SU-DHL-6 (cell line): ENCODE results near the gene CHMP5.
"Not testable (repeated sequence)": the region's sequence is repeated elsewhere in the genome, so short reads cannot be mapped to it uniquely, and the experiment has no call there.

Experiments
- EZH2phosphoT487 ChIP-seq: fragments of 200-600 bp; sonication (generic), shearing (Covaris generic); conservative IDR thresholded peaks from 2 replicates; pipeline ENCODE4 v1.6.1; 2018; ENCODE audit warnings: mild to moderate bottlenecking, antibody characterized with exemption, low read length, moderate library complexity, mixed read lengths
- TF ChIP-seq, protein P1 (sequence below): fragments of 200-600 bp; sonication (generic); IDR thresholded peaks from one replicate; pipeline ENCODE4 v1.5.1; 2017; ENCODE audit warnings: antibody characterized with exemption, mild to moderate bottlenecking, low read length, moderate library complexity; ENCODE audit not compliant: insufficient read depth, poor library complexity, severe bottlenecking

GRCh38 chr9:33317136-33317535, 52.3 kb downstream of the CHMP5 start:
- TF ChIP-seq, protein P1, sequence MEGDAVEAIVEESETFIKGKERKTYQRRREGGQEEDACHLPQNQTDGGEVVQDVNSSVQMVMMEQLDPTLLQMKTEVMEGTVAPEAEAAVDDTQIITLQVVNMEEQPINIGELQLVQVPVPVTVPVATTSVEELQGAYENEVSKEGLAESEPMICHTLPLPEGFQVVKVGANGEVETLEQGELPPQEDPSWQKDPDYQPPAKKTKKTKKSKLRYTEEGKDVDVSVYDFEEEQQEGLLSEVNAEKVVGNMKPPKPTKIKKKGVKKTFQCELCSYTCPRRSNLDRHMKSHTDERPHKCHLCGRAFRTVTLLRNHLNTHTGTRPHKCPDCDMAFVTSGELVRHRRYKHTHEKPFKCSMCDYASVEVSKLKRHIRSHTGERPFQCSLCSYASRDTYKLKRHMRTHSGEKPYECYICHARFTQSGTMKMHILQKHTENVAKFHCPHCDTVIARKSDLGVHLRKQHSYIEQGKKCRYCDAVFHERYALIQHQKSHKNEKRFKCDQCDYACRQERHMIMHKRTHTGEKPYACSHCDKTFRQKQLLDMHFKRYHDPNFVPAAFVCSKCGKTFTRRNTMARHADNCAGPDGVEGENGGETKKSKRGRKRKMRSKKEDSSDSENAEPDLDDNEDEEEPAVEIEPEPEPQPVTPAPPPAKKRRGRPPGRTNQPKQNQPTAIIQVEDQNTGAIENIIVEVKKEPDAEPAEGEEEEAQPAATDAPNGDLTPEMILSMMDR = not testable (repeated sequence)
- TF ChIP-seq EZH2phosphoT487 = not testable (repeated sequence)
